ENCODE data around the gene RBM19. TPM values are rescaled to one million over a fixed set of nuclear protein-coding genes. Genes with fewer than 3 reads are reported as not detected.

Gene RBM19
- total and polyA plus RNA-seq, 9 donors = 11.6 to 44.0 (median 33.9) TPM

DNA sequence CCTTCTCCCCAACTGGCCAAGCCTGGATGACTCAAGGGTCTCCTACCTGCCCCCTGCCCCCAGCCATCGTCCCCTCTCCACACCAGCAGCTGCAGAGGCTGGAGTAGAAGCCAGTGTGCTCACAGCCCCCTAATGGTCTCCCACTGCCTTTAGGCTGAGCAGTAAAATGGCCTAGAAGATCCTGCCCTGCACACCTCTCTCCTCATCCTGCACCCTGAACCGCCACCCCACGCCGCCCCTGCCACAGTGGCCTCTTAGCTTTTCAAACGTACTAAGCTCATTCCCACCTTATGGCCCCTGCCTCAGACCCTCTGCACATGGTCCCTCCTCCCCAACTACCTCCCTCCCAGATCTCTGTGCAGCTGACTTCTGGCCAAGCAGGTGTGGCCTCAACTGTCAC, 46.3 kb downstream of the RBM19 start:
- no peaks in the 10 kb centered on the region for H3K9me3 ChIP-seq
- DNase-seq = no peak
- H3K27ac ChIP-seq = no peak overlapping the region
- no peaks in the 10 kb centered on the region for H3K27me3 ChIP-seq
- H3K36me3 ChIP-seq = no peaks in the 10 kb centered on the region
- H3K4me3 ChIP-seq = no peak overlapping the region
- WGBS, 3 donors = 92 to 97% (median 95%) methylated on average over 5 of the region's 5 CpGs
- TF ChIP-seq, protein P1, sequence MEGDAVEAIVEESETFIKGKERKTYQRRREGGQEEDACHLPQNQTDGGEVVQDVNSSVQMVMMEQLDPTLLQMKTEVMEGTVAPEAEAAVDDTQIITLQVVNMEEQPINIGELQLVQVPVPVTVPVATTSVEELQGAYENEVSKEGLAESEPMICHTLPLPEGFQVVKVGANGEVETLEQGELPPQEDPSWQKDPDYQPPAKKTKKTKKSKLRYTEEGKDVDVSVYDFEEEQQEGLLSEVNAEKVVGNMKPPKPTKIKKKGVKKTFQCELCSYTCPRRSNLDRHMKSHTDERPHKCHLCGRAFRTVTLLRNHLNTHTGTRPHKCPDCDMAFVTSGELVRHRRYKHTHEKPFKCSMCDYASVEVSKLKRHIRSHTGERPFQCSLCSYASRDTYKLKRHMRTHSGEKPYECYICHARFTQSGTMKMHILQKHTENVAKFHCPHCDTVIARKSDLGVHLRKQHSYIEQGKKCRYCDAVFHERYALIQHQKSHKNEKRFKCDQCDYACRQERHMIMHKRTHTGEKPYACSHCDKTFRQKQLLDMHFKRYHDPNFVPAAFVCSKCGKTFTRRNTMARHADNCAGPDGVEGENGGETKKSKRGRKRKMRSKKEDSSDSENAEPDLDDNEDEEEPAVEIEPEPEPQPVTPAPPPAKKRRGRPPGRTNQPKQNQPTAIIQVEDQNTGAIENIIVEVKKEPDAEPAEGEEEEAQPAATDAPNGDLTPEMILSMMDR (IDR thresholded peaks at IDR 0.05) = no peak
- no peak for TF ChIP-seq POLR2A (IDR thresholded peaks at IDR 0.05)
- no peak for TF ChIP-seq EP300 (IDR thresholded peaks at IDR 0.05)
- no peaks in the 10 kb centered on the region for H3K4me1 ChIP-seq (ENCODE audit: insufficient read depth)
- intact Hi-C loops (cut with DNase I) = loop anchor here in 2 of 4 donors (10.0 kb wide), 2 partner anchors 455 to 725 kb away; no protein-coding TSS in a partner anchor

DNA sequence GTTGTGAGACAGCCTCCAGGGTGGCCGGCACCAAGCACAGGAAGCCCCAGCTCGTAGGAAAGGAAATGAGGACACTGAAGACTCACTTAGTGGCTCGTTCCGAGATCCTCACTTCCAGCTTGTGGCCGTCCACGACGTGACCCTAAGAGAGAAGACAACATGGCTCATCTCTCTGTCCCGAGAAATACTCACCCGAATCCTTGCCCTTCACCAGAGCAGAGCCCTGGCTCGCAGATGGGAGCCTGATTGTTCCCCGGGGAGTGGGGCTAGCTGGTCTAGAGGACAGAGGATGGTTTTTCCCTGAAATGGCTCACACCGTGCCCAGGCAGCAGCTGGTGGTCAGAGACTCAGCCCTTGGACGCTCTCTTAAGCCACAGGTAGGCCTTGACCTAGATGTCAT, 47.8 kb downstream of the RBM19 start:
- DNase-seq = no peak
- H3K9me3 ChIP-seq = no peaks in the 10 kb centered on the region
- H3K27me3 ChIP-seq = no peaks in the 10 kb centered on the region
- WGBS, 3 donors = 86 to 90% (median 88%) methylated on average over 13 of the region's 13 CpGs
- H3K4me3 ChIP-seq = no peak overlapping the region
- TF ChIP-seq EP300 (IDR thresholded peaks at IDR 0.05) (no peak), POLR2A (IDR thresholded peaks at IDR 0.05) (no peak)
- TF ChIP-seq, protein P1 (IDR thresholded peaks at IDR 0.05) = no peak
- no peaks in the 10 kb centered on the region for H3K4me1 ChIP-seq (ENCODE audit: insufficient read depth)
- H3K27ac ChIP-seq = no peak overlapping the region
- intact Hi-C loops (cut with DNase I) = loop anchor here in 2 of 4 donors (10.0 kb wide), 2 partner anchors 454 to 724 kb away; no protein-coding TSS in a partner anchor
- H3K36me3 ChIP-seq = no peaks in the 10 kb centered on the region

DNA sequence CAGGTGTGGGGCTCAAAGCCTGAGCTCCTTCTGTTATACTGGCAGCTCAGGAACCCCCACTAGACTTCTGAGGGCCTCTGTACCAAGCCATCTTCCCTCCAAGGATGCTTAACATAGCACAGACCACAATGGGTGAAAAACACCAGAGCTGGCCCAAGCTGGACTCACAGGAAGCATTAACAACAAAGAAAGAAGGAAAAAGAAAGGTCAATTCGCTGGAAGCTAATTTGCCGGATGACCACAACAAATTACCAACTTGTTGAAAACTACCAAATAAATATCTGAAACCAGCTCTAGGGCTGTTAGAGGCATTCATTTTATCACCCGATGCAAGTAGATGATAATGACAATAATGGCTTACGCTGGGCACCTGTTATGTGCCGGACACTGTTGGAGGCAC, 48.7 kb downstream of the RBM19 start:
- 95 to 100% (median 97%) methylated on average over 5 of the region's 5 CpGs for WGBS, 3 donors
- intact Hi-C loops (cut with DNase I) = loop anchor here in 2 of 4 donors (10.0 kb wide), 2 partner anchors 453 to 723 kb away; no protein-coding TSS in a partner anchor
- Histone ChIP-seq H3K27me3 (no peaks in the 10 kb centered on the region), H3K9me3 (no peaks in the 10 kb centered on the region), H3K4me3 (no peak overlapping the region), H3K4me1 (ENCODE audit: insufficient read depth) (no peaks in the 10 kb centered on the region), H3K36me3 (no peaks in the 10 kb centered on the region), H3K27ac (no peak overlapping the region)
- DNase-seq = no peak
- no peak for TF ChIP-seq EP300 (IDR thresholded peaks at IDR 0.05)
- TF ChIP-seq, protein P1 (IDR thresholded peaks at IDR 0.05) = no peak
- TF ChIP-seq POLR2A (IDR thresholded peaks at IDR 0.05) = no peak

DNA sequence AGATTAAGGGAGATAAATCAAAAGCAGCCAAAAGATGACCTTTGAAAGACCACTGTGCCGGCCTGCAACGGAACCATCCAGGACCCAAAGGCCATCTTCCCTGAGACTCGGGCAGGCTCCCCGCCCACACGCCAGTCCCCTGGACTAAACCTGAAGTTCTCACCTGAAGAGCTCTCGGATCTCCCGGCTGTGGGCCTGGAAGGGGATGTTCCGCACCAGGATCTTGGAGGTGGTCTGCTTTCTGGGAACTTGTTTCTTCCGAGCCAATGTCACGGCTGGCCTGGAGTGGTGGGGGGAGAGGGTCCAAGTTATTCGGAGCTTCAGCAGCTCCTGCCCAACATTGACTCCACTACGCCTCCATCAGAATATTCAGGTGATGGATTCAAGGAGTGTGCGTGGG, 51.3 kb downstream of the RBM19 start:
- Histone ChIP-seq H3K27ac (no peak overlapping the region), H3K36me3 (no peaks in the 10 kb centered on the region), H3K9me3 (no peaks in the 10 kb centered on the region), H3K4me1 (ENCODE audit: insufficient read depth) (no peaks in the 10 kb centered on the region), H3K4me3 (no peak overlapping the region), H3K27me3 (no peaks in the 10 kb centered on the region)
- DNase-seq = no peak
- TF ChIP-seq POLR2A (IDR thresholded peaks at IDR 0.05) = no peak
- intact Hi-C loops (cut with DNase I) = loop anchor here in 2 of 4 donors (10.0 kb wide), 2 partner anchors 450 to 720 kb away; no protein-coding TSS in a partner anchor
- 94 to 97% (median 94%) methylated on average over 13 of the region's 13 CpGs for WGBS, 3 donors

DNA sequence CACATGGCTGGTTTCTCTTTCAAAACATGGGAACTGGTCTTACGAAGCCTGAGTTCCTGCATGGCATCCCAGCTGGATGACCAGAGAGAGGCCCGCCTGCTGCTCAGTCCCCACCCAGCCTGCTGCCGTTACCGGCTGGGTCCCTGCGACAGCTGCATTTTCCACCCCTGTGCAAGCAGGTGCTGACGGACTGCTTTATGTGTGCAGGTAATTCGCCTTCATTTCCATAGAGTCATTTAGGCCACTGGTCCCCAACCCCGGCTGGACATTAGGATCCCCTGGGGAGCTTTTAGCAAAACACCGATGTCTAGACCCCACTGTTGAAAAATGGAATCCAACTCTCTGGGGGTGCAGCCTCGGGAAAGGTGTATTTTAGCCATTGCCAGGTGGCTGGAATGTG, 51.9 kb downstream of the RBM19 start:
- Histone ChIP-seq H3K27ac (no peak overlapping the region), H3K4me1 (ENCODE audit: insufficient read depth) (no peaks in the 10 kb centered on the region), H3K9me3 (no peaks in the 10 kb centered on the region), H3K4me3 (no peak overlapping the region), H3K36me3 (no peaks in the 10 kb centered on the region), H3K27me3 (no peaks in the 10 kb centered on the region)
- intact Hi-C loops (cut with DNase I) = loop anchor here in 2 of 4 donors (10.0 kb wide), 2 partner anchors 449 to 719 kb away; no protein-coding TSS in a partner anchor
- TF ChIP-seq, protein P1 (IDR thresholded peaks at IDR 0.05) = no peak
- TF ChIP-seq POLR2A (IDR thresholded peaks at IDR 0.05) = no peak
- WGBS, 3 donors = 92 to 95% (median 93%) methylated on average over 10 of the region's 10 CpGs
- no peak for DNase-seq
